GM23248 (cell line): ENCODE measurements around the gene TMEM51. TPM values are rescaled to one million over a fixed set of nuclear protein-coding genes. Genes with fewer than 3 reads are reported as not detected.

Experiments used
- DNase-seq: peaks from one replicate; pipeline ENCODE4 v3.0.0-alpha.2; 2015
- H2AFZ ChIP-seq: fragments of 200-600 bp; sonication (generic); 2 replicates; pipeline ENCODE4 v1.6.1; 2016; ENCODE audit warnings: antibody characterized with exemption
- H3F3A ChIP-seq: fragments of 200-600 bp; sonication (generic); 2 replicates; pipeline ENCODE4 v1.6.1; 2016; ENCODE audit warnings: mild to moderate bottlenecking, antibody characterized with exemption, mixed run types; ENCODE audit not compliant: insufficient read depth
- H3K27ac ChIP-seq: fragments of 200-600 bp; sonication (generic); 2 replicates; pipeline ENCODE4 v1.5.1; 2016; ENCODE audit warnings: mild to moderate bottlenecking
- H3K27me3 ChIP-seq: fragments of 200-600 bp; sonication (generic); replicated peaks from 2 replicates; pipeline ENCODE4 v1.6.1; 2016; ENCODE audit warnings: mild to moderate bottlenecking; ENCODE audit not compliant: insufficient read depth
- H3K36me3 ChIP-seq: fragments of 200-600 bp; sonication (generic); 2 replicates; pipeline ENCODE4 v1.6.1; 2016; ENCODE audit warnings: low read depth, mild to moderate bottlenecking
- H3K4me1 ChIP-seq: fragments of 200-600 bp; sonication (generic); 2 replicates; pipeline ENCODE4 v1.6.1; 2016; ENCODE audit warnings: mild to moderate bottlenecking; ENCODE audit not compliant: insufficient read depth
- H3K4me2 ChIP-seq: fragments of 200-600 bp; sonication (generic); one replicate; pipeline ENCODE4 v1.6.1; 2016; ENCODE audit warnings: mild to moderate bottlenecking; ENCODE audit not compliant: unreplicated experiment
- H3K4me3 ChIP-seq: fragments of 200-600 bp; sonication (generic); 2 replicates; pipeline ENCODE4 v1.5.1; 2016; ENCODE audit warnings: mild to moderate bottlenecking
- H3K79me2 ChIP-seq: fragments of 200-600 bp; sonication (generic); 2 replicates; pipeline ENCODE4 v1.6.1; 2016; ENCODE audit warnings: mild to moderate bottlenecking; ENCODE audit not compliant: insufficient read depth
- H3K9ac ChIP-seq: fragments of 200-600 bp; sonication (generic); 2 replicates; pipeline ENCODE4 v1.6.1; 2016; ENCODE audit warnings: mild to moderate bottlenecking
- H3K9me2 ChIP-seq: fragments of 200-600 bp; sonication (generic); 2 replicates; pipeline ENCODE4 v1.6.1; 2016; ENCODE audit warnings: mixed run types, mild to moderate bottlenecking, moderate library complexity; ENCODE audit not compliant: insufficient read depth
- H3K9me3 ChIP-seq: fragments of 200-600 bp; sonication (generic); one replicate; pipeline ENCODE4 v1.6.1; 2017; ENCODE audit warnings: low read depth
- H4K20me1 ChIP-seq: fragments of 200-600 bp; sonication (generic); 2 replicates; pipeline ENCODE4 v1.6.0; 2016; ENCODE audit not compliant: insufficient read depth
- EZH2 ChIP-seq: fragments of 200-600 bp; sonication (generic); IDR thresholded peaks from 2 replicates; pipeline ENCODE4 v1.6.1; 2018; ENCODE audit warnings: antibody characterized with exemption, mild to moderate bottlenecking; ENCODE audit not compliant: insufficient read depth, poor library complexity, severe bottlenecking
- EZH2phosphoT487 ChIP-seq: fragments of 200-600 bp; sonication (generic); IDR thresholded peaks from 2 replicates; pipeline ENCODE4 v1.6.1; 2018; ENCODE audit warnings: antibody characterized with exemption, moderate library complexity, mild to moderate bottlenecking, low read depth; ENCODE audit not compliant: insufficient read depth
- WGBS, 2 experiments: methylation state at CpG; one replicate each; pipeline ENCODE4 v1.1.6; 2015 to 2017; ENCODE audit warnings: low lambda C conversion rate in 2 of 2, low coverage in 1 of 2; ENCODE audit errors: missing lambda C conversion rate in 2 of 2; 5-methylcytosine and 5-hydroxymethylcytosine counted together
- in situ Hi-C: fragments of 300-500 bp; cut with MboI; formaldehyde crosslinking; loops from 2 replicates; pipeline ENCODE4 v1.15.0; 2020
- polyA plus RNA-seq: library from polyadenylated mRNA; unstranded; fragments of >200 nt; fragmentation: Nextera tagmentation; extraction: Ambion mirVana; gene quantifications from 2 replicates; pipeline ENCODE4 v1.2.1, GENCODE V29; 2016
- total RNA-seq: library from RNA; depleted of rRNA; stranded (reverse); fragments of >200 nt; shearing (Covaris generic); gene quantifications from 2 replicates; pipeline ENCODE4 v1.2.3, GENCODE V29; 2014

TMEM51 gene
- total and polyA plus RNA-seq, 2 experiments from 2014 or later: 0.54 to 0.55 TPM

DNA sequence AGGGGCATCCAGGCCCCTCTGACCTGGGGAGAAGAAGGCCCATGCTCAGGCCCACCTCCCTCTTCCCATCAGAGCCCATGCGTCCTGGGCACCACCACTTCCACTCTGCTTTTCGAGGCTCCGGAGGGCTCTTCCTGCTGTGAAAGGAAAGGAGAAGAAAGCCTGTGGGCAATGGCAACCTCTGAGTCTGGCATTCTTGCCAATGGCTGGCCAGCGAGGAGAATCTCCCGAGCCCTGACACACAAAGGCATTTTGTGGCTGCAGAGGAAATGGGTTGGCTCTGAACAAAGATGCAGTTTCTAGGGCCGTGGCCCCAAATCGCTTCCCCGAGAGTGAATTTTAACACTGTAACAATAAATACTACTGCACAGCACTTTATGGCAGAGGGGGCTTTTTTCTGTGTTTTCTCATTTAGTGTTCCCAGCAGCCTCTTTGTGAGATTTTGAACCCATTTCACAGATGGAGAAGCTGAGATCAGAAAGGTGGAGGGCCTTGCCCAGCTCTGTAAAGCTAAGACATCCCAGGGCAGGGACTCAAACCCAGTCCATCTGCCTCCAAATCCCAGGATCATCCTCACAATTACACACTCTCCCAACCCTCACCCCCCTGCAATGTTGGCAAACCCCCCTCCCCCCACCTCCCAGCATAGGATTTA is 35.7 kb upstream of the TMEM51 start:
- Histone ChIP-seq H3K9me2 (no peaks in the 10 kb centered on the region), H3K27me3 (peaks cover 6% of the 10 kb centered on the region; the same call in 1 of the 2 replicates), H3F3A (no peaks in the 10 kb centered on the region), H4K20me1 (no peaks in the 10 kb centered on the region), H3K4me2 (no peak overlapping the region), H3K9ac (no peak overlapping the region), H3K4me1 (no peaks in the 10 kb centered on the region), H2AFZ (no peak overlapping the region), H3K79me2 (no peaks in the 10 kb centered on the region), H3K4me3 (no peak overlapping the region), H3K36me3 (no peaks in the 10 kb centered on the region), H3K27ac (no peak overlapping the region), H3K9me3 (no peaks in the 10 kb centered on the region)
- no peak for DNase-seq
- in situ Hi-C loops: no loop called here
- 73 to 75% methylated on average over 8 of the region's 8 CpGs for WGBS, 2 experiments
- TF ChIP-seq EZH2phosphoT487 (no peak), EZH2 (no peak)

DNA sequence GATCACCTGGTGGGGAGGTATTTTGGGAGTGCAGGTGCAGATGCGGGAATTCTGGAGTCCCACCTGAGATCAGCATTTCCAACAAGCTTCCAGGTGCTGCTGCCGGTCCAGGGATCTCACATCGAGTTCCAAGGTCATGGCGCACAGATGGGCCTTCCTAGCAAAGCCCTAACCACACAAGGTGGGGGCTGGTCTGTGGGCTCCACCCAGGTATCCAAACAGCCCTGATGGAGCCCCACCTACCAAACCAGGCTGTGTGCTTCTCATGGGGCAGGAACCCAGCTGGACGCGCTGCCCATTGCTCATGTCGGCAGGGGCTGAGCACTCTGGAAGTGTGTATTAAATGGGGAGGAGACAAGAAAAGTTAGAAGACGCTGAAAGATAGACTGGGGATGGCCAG is 35.0 kb upstream of the TMEM51 start:
- no peaks in the 10 kb centered on the region for H3K4me1 ChIP-seq
- no peak for DNase-seq
- no peaks in the 10 kb centered on the region for H4K20me1 ChIP-seq
- TF ChIP-seq EZH2 (no peak), EZH2phosphoT487 (no peak)
- H3K4me2 ChIP-seq: no peak overlapping the region
- H3K9me3 ChIP-seq: no peaks in the 10 kb centered on the region
- no peaks in the 10 kb centered on the region for H3K79me2 ChIP-seq
- H3K9me2 ChIP-seq: no peaks in the 10 kb centered on the region
- no peak overlapping the region for H3K9ac ChIP-seq
- no peak overlapping the region for H3K27ac ChIP-seq
- in situ Hi-C loops: no loop called here
- H3K27me3 ChIP-seq: peaks cover 6% of the 10 kb centered on the region; the same call in 1 of the 2 replicates
- no peaks in the 10 kb centered on the region for H3F3A ChIP-seq
- H3K36me3 ChIP-seq: no peaks in the 10 kb centered on the region
- H3K4me3 ChIP-seq: no peak overlapping the region
- 74% methylated on average over 8 of the region's 8 CpGs for WGBS, 2 experiments
- no peak overlapping the region for H2AFZ ChIP-seq

DNA sequence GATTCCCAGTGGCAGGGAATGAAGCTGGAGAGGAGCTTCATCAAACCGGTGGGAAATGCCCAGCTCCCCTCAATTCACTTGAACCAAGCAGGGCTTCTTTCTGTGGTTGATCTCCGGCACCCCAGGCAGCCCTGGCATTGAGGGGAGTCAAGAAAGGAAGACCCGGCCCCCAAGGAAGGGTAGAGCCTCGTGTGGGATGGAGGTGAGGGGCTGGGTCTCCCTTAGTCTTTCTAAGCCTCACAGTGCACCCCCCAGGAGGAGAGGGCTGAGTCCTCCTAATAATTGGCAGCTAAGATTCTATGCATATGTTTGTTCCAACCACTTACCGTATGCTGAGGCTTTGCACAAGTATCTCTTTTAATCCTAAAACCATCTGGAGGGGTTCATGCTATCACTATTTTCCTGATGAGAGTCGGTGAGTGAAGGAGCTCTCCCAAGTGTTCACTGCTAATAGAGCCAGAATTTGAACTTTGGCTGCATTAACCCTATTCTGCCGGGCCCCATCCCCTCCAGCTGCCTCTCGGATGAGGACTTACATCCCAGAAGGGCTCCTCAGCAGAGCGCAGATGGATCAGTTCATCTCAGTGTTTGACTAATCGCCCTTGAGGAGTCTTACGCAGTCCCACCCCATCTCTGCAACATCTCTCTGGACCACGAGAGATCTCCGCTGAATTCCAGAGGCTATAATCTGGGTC is 33.1 kb upstream of the TMEM51 start:
- Histone ChIP-seq H3K4me1 (no peaks in the 10 kb centered on the region), H3F3A (no peaks in the 10 kb centered on the region), H3K4me3 (no peak overlapping the region), H3K79me2 (no peaks in the 10 kb centered on the region), H4K20me1 (no peaks in the 10 kb centered on the region), H3K36me3 (no peaks in the 10 kb centered on the region), H3K9ac (no peak overlapping the region), H3K9me3 (no peaks in the 10 kb centered on the region), H3K27ac (no peak overlapping the region), H3K9me2 (no peaks in the 10 kb centered on the region), H3K4me2 (no peak overlapping the region), H3K27me3 (peaks cover 6% of the 10 kb centered on the region; the same call in 1 of the 2 replicates), H2AFZ (no peak overlapping the region)
- in situ Hi-C loops: loop anchor here (10.0 kb wide), 1 partner anchor 154 kb away; no protein-coding TSS in a partner anchor
- TF ChIP-seq EZH2: no peak
- TF ChIP-seq EZH2phosphoT487: no peak
- WGBS, 2 experiments: 59 to 65% methylated on average over 13 of the region's 13 CpGs
- DNase-seq: no peak

DNA sequence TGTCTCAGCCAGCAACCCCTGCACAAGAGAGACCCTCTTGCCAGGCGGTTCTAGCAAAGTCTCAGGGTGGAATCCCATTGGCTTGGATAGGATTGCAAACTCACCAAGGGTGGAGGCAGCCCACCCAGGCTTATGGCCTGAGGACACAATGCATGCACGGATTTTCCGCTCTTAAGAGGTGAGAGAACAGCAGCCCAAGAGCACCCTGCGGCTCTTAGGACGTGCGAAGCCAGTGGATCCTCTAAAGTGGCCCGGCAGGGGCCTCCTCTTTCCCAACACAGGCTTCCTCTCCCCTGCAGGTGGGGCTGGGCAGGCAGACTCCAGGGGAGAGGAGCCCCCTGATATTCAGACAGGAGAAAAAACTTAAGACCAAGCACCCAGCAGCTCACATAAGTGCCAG is 31.2 kb upstream of the TMEM51 start:
- Histone ChIP-seq H3K27ac (no peak overlapping the region), H3K4me3 (no peak overlapping the region), H3F3A (no peaks in the 10 kb centered on the region), H3K9me2 (no peaks in the 10 kb centered on the region), H3K4me1 (no peaks in the 10 kb centered on the region), H3K9ac (no peak overlapping the region), H4K20me1 (no peaks in the 10 kb centered on the region), H3K36me3 (no peaks in the 10 kb centered on the region), H3K9me3 (no peaks in the 10 kb centered on the region), H3K27me3 (peaks cover 6% of the 10 kb centered on the region; the same call in 1 of the 2 replicates), H3K79me2 (no peaks in the 10 kb centered on the region), H3K4me2 (no peak overlapping the region), H2AFZ (no peak overlapping the region)
- WGBS, 2 experiments: 76 to 79% methylated on average over 7 of the region's 7 CpGs
- DNase-seq: no peak
- TF ChIP-seq EZH2phosphoT487 (no peak), EZH2 (no peak)
- in situ Hi-C loops: loop anchor here (10.0 kb wide), 1 partner anchor 152 kb away; no protein-coding TSS in a partner anchor
